ENCODE data around the gene SVEP1. TPM values are rescaled to one million over a fixed set of nuclear protein-coding genes. Genes with fewer than 3 reads are reported as not detected.
"Not testable (repeated sequence)": the region's sequence is repeated elsewhere in the genome, so short reads cannot be mapped to it uniquely, and the experiment has no call there.

SVEP1 gene
- total RNA-seq = not detected

DNA sequence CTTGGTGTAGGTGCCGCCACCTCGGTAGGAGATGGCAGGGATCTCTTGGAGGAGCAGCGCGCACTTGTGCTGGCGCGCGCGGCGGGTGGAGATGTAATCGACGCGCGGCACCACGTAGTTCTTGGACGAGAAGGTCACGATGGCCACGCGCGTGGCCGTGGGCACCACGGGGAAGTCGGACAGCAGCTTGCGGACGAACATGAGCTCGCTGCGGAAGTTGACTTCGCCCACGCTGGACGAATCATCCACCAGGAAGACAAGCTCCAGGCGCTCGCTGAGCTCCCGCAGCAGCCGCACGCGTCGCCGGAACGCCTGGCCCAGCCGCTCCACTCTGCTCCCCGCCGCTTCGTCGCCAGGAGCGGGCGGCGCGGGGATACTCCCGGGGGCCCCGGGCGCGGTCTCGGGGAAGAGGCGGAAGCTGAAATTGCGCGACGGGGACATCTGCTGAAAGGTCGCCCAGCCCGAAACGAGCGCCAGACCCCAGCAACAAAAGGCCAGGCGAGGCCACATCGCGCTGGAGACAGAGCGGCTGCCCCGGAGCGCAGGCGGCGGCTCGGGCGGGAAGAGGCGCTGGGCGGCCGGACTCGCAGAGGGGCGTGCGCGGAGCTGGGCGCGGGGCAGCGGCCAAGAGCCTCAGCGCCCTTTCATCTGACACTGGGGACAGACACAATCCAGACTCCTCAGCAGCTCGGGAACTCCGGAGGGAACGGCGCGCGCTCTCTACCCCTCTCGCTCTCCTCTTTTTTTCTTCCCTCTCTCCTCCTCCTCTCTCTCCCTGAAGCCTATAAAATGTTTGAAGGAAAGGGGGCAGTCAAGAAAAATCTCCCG, at the start of gene SVEP1:
SVEP1 (minus strand) TSS at position 708 of the 828 bp plus-strand sequence; CDS start at position 510, 198 bp downstream.
- no peak for DNase-seq

DNA sequence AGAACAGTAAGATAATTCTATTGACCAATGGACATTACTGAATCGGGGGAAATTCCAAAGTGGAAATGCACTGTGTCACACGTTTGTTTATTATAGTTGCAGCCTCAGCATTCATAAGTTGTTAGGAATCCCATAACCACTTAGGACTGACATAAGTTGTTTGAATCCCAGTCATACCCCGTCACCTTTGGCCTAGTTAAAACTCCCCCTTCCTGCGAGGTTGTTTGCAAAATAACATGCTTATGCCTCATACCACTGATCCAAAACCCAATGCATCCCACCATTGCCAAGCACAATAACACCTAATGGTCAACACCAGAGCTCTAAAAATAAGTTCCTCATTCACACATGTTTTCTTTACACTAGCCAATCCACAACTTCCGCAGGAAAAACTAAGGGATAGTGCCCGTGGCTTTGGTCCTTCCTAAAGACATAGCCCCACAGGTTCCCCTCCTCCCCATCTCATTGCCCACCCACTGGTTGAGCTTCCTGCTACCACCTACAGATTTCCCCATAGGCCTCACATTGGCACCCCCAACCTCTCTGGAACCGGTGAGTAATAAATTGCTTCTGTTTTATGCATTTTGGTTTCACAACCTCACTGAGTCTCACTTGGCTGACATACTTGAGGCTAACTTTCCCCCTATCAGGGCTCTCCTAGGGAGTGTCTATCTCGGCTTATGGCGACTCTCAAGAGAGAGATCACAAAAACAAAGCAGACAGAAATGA, 46.7 kb upstream of the SVEP1 start:
- DNase-seq = no peak

DNA sequence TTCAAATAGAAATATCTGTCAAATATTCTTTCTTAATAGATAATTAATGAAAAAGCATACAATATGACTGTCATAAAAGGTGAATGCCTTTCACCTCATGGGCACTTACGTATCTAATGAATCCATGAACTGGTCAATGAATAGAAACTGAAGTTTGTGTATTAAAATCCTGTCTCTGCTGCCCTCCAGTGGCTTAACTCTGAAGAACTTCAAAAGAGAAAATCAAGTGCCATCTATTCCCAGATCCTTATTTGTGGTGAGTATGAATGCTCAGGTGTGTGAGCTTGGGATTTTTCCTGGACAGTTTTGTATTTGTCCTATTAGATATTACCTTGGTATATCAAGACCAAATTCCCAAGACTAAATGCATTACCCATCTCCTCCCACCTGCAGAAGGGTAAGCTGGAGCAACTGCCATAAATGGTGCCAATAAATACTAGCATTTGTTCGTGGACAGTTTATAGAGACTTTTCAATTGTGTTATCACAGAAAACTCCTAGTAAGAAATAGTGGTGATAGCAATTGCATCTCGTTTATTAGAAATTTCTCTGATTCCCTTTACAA, 44.0 kb upstream of the SVEP1 start:
- no peak for DNase-seq

DNA sequence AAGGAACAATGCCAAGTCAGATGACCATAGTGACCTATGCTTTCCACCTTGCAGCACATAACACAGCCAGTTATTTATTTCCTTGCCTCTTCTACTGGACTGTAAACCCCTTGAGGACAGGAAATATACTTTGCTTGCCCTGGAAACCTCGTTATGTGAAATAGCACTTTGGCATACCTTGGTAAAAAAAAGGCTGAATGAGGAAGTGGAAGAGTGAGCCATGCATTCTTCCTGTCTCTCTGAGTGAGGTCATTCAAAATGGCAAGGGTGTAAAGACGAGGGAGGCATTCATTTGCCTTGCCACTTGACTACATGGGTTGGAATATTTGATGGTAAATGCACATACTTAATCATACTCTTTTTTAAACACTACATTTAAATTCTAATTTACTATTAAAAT, 42.8 kb upstream of the SVEP1 start:
- no peak for DNase-seq

DNA sequence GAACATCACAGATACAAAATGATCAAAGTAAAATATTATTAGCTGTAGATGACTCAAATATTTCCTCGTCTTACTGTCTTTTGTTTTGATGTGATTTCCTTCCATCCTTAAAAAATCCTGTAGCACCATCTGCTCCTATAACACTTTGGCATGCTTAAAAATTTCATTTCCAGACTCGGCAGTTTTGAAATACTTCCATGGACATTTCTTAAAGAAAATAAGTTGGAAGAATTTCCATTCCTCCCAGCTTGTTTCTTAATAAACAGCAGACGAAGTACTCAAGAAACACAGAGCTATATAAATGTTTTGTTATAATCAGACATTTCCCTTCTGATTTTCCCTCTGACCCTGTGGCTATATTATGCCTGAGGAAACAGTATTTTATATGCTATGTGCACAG, 41.2 kb upstream of the SVEP1 start:
- no peak for DNase-seq

DNA sequence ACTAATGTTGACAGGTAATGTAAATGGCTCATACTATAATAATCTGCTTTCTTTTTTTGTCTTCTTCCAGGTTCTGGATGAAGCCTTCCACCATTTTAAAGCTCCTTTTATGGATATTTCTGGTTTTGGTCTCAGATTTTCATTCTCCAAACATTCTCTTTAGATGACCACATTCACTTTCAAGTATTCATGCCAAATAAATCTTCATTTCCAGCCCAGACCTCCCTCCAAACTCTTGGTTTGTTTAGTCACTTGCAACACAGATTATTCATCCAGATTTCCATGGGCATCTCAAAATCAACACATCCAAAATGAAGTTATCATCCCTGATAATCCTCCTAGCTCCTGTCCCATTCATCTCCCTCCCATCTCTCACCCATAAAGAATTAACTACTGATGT, 40.3 kb upstream of the SVEP1 start:
- DNase-seq = no peak

DNA sequence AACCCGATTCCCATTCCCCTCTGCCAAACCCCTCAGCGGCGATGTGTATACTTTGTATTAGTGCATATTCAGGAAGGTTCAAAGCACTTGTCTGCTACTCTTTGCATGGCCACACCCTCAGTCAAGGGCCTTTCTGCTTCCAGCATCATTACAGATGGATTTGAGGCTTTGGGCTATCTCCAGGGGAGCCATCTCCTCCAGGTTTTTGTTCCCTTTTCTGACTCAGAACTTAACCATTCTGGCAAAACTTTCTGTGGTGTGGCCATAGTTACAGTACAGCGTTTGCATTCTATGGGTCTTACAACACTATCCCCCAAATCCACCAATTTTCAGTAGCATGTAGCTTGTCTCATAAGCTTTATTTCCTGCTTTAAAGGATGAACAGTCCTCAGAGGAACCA, 36.0 kb upstream of the SVEP1 start:
- DNase-seq = no peak

DNA sequence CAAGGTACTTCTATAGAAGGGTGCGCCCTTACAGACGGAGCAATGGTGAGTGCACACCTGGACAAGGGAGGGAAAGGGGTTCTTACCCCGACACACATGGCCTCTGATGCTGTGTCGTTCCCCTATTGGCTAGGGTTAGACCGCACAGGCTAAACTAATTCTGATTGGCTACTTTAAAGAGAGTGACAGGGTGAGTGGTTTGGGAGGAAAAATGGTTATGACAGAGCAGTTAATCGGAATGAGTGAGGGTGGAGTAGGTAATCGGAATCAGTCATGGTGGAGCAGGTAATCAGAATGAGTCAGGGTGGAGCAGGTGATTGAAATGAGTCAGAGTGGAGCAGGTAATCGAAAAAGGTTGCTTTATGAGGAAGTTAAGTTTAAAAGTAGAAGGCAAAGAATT, 35.0 kb upstream of the SVEP1 start:
- DNase-seq = not testable (repeated sequence)

DNA sequence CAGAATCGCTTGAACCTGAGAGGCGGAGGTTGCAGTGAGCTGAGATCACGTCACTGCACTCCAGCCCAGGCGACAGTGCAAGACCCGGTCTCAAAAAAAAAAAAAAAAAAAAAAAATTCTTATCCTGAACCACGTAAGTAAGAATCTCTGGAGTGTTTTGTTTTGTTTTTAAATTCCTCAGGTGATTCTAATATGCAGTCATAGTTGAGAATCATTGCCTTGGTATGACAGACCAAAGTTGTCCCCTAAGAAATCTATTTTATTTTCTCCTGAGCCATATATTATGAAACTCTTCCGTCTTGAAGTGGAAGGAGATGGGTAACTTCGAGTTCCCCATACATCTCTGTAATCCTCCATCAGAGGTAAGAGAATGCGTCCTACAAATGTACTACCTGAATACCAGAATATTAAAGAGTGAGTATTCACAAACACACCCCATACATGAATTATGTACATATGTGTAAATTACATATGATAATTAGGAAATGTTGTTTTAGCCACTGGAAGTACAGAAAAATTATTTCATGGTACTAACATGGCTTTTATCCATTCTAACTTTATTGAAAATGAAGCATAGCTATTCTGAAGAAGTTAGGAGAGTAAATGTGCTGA, 26.7 kb upstream of the SVEP1 start:
- DNase-seq = no peak

DNA sequence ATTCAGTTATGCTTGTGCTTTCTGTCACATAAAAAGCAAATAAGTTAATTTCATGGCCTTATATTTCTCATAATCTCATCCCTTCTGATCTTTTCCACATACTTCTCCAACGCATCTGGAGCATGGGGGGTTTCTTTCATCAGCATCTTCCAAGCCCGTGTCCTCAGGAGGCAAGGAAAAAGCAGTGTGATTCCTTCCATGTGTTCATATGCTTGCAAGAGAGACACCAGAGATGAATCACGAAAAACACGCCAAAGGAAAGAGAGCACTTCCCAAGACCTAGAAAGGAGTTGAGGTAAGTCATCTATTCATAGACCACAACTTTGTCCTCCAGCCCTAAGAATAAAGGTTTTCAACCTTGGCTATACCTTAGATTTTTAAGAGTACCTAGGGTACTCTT, 26.0 kb upstream of the SVEP1 start:
- no peak for DNase-seq

DNA sequence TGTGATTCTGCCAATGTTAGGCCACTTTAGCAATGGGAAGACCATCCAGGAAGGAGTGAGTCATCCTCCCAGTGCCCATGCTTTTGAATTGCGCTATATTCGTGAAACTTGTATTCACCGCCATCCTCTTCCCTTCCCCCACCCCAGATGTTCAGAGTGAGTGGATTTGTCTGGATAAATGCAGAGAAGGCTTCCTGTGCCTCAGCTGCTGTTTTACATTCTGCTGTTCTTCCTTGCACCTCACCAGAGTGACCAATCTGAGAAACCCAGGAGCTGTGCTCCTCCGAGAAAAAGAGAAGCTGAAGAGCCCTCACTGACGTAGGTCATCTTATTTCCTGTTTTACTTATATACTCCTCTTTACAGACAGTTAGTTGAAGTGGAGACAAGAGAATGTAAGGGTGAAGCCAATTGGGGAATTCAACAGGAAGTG, 24.6 kb upstream of the SVEP1 start:
- DNase-seq = no peak

DNA sequence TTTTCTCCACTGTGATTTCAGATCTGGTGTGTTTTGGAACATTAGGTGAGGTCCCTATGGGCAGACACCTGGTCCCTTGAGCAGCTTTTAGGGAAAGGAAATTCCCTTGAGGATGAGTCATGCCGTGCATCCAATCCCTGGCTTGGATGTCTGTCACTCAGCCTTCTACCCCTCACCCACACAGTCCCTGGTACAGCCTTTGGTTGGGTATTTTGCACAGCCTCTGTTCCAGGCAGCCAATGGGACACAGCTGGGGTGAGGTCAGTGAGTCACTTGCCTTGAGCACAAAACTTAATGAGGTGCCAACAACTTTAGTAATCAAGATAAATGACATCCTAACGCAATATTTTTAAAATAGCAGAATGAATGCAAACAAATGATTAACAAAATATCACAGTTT, 22.7 kb upstream of the SVEP1 start:
- no peak for DNase-seq

DNA sequence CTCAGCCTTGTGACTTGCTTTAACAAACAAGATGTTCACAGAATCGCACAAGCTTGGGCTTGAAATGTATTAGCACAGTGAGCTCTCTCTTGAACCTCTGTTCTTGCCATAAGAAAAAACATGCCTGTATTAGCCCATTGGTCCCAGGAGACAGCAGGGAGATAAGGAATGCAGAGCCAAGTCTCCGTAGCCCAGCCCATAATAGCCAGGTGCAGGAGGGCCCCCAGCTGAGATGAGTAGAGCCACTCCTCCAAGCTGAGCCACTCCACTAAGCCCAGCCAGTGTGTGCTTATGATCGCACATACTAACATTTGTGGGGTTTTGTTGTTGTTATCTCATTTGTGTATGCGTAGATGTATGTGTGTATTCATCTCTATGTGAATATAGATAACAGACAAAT, 21.6 kb upstream of the SVEP1 start:
- no peak for DNase-seq

DNA sequence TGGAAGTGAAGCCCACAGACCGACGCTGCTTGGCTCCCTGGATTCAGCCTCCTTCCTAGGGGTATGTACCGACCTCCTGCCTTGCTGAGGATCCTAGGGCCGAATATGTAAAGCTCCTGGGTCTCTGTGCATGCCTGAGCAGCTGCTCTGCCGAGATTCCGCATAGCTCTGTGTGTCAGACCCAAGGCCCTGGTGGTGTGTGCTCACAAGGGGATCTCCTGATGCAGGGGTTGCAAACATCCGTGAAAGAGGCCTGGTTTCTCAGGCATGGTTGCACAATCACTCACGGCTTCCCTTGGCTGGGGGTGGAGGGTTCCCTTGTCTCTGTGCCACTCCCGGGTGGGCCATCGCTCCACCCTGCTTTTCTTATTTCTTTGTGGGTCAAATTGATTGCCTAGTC, 19.9 kb upstream of the SVEP1 start:
- DNase-seq = no peak

DNA sequence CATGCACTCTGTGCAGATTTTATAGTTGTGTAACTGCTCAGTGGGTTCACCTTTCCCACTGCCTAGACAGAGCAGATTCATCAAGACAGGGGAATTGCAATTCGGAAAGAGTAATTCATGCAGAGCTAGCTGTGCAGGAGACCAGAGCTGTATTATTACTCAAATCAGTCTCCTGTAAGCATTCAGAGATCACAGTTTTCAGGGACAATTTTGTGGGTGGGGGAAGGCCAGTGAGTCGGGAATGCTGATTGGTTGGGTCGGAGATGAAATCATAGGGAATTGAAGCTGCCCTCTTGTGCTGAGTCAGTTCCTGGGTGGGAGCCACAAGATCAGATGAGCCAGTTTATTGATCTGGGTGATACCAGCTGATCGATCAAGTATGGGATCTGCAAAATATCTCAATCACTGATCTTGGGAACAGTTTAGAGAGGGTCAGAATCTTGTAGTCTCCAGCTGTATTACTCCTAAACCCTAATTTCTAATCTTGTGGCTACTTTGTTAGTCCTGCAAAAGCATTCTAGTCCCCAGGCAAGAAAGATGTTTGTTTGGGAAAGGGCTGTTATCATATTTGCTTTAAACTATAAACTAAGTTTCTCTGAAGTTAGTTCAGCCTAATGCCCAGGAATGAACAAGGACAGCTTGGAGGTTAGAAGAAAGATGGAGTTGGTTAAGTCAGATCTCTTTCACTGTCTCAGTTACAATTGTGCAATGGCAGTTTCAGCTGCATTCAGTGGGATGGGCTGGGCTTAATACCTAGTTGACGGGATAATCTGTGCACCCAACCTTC, 12.7 kb upstream of the SVEP1 start:
- DNase-seq = no peak

DNA sequence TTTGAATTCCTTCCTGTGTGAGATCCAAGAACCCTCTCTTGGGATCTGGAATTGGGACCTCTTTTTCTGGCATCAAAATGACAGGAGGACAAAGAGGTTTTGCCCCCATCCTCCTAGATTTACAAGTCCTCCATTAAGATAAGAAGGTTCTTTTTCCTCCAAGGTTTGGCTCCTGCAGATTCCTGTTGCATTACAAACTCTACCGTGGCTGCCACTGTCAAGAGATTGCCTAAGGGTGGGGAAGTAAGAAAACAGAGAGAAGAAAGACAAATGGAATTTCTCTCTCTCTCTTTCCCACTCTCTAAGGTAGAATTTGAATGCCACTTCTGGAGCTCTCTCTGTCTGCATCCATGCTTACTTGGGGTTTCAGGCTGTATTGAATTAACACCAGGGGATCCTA, 12.0 kb upstream of the SVEP1 start:
- no peak for DNase-seq

DNA sequence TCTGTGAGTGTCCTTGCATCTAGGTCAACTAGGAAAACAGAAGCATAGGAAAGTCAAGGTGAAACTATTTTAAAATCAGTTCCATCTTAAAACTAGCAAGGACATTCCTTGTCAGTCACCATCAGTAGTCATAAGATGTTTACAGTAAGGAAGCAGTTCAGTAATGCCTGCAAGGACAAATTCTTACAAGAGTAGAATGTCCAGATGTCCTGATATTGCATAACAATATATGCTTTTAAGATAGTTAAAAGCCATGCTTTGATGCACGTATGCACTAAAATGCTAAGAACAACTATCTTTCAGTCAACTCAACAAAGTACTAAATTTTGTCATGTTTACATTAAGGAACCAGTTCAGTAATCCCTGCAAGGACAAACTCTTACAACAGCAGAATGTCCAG, 11.3 kb upstream of the SVEP1 start:
- no peak for DNase-seq

DNA sequence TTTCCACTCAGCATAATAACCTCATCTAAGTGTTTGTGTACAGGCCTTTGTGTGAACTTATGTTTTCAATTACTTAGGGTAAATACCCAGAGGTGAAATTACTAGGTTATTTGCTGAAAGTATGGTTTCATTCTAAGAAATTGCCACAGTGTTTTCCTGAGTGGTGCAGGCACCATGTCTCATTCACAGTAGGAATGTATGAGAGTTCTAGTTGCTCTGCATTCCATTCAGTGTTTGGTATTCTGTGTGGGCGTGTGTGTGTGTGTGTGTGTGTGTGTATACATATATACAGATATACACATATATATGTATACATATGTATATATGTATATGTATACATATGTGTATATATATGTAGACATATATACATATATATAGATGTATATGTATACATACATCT, 8.8 kb upstream of the SVEP1 start:
- no peak for DNase-seq

DNA sequence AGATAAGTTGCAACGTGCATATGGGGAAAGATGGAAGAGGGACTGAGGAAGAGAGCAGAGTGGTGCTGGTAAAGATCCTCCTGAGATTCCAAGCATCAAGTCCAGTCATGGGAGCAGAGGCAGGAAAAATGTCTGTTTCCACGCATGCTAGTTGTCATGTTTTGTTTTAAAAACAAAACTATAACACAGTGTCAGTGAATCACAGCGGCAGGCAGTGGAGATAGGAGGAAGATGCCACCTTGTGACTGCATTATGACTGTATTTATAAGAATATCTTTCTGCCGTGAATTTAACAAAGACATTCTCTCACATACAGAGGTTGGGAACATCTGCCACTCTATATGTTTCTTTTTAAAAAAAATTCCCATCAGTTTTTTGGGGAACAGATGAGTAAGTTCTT, 3.7 kb upstream of the SVEP1 start:
- DNase-seq = no peak

DNA sequence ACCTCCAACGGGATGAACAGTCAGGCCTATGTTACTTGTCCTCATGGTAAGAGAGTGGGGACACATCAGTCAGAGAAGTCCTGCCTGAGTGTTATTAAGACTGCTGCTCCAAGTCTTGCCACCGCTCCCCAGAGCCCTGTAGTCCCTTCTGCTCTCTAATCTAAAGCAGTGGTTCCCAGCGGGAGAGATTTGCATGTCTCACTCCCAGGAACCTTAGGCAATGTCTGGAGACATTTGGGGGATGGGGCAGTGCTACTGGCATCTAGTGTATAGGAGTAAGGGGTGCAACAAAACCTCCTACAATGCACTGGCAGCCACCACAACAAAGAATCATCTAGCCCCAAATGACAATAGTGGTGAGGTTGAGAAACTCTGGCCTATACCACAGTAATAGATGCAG, 2.6 kb upstream of the SVEP1 start:
- DNase-seq = no peak

DNA sequence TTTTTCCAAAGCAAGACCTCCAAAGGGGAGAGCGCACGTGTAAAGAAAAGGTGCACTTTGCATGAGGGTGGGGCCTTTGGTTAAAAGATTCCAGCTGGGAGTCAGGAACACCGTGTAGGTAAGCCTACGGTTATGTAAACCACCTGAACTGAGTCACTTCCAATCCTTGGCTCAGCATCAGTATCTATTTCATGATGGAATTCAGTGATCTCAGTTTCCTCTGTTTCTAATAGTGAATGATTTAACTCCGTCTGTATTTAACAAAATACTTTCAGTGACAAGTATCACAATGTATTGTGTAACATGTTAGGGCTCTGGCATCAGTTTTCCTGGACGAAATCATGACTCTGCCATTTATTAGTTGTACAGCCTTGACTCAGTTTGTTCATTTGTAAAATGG, 1.3 kb upstream of the SVEP1 start:
- no peak for DNase-seq

DNA sequence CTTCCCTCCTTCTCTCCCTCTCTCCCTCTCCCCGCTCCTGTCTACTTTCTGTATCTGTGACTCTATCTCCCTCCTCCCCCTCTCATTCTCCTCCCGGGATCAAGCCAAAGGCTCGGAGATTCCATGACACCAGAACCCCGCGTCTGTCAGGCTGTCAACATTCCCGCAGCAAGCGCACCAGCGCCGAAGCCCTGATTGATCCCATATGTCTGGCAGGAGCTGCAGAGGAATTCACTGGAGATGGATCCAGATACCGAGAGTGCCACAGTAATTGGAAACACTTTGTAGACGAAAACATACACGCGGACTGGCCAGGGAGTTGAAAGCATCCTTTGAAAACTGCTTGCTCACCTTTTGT, 300 bp upstream of the SVEP1 start:
- no peak for DNase-seq

DNA sequence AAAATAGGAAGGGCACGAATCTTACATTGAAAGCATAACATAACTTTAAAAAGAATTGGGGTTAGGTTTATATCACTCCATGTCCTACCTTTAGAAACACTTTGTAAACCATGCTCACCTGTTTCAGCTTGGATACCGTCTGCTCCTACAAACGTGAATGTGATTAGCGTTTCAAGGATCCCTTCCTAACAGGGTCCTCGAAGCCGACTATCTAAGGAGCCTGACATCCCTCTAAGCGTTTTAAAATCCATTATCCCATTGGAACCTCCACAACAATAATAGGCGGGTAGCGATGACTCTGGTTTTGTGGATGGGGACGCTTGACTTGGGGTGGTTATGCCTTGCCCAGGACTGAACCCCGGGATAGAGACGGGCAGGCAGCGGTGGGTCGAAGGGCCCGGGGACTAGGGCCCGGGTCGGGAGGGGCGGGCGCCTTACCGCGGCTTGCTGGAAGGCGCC, 937 bp downstream of the SVEP1 start:
- DNase-seq = no peak

Data from effector CD4-positive, alpha-beta T cell (primary cell).